Measurements from ENCODE around the gene TKFC. TPM values are rescaled to one million over a fixed set of nuclear protein-coding genes. Genes with fewer than 3 reads are reported as not detected.

Gene TKFC
- total RNA-seq, 2 donors from 2014 or later: 50.0 to 81.3 TPM

DNA sequence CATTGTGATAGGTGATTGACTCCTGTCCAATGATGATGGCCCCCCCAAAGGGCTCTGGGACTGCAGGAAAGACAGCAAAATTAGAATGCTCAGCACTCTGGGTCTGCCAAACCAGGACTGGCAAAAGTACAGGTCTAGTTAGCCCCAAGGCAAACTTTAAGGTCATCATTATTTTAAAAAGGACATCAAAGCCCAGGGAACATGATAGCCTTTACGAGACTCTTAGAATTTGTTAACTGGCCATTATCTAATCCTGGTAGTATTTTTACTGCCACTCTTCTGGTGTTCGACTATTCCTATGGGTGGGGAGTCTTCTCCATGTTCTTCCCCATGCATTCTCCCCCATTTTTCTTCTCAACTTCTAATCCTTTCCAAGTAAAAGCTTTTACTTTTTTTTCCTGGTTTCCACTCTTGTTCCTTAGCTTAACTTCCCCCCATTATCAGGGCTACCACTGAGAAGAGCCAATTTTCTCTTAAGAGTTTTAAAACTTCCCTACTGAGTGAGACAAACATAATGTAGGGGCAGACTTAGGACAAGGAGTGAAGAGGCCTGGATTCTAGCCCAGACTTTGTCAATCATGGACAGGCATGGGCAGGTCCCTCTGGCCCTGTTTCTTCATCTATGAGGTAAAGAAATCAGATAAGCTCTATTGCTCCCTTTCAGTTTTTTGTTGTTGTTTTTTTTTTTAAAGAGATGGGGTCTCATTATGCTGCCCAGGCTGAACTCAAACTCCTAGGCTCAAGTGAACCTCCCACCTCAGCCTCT is 7.2 kb upstream of the TKFC start:
- no peak for DNase-seq
- Histone ChIP-seq H3K27me3 (no peaks in the 10 kb centered on the region), H3K36me3 (peaks cover 37% of the 10 kb centered on the region), H3K27ac (no peak overlapping the region), H3K4me3 (no peak overlapping the region), H3K9me3 (no peaks in the 10 kb centered on the region), H3K4me1 (no peaks in the 10 kb centered on the region), H3K9ac (ENCODE audit: low read depth in 2 of 2, low read length in 2 of 2) (no peak overlapping the region)
- TF ChIP-seq, protein P1, sequence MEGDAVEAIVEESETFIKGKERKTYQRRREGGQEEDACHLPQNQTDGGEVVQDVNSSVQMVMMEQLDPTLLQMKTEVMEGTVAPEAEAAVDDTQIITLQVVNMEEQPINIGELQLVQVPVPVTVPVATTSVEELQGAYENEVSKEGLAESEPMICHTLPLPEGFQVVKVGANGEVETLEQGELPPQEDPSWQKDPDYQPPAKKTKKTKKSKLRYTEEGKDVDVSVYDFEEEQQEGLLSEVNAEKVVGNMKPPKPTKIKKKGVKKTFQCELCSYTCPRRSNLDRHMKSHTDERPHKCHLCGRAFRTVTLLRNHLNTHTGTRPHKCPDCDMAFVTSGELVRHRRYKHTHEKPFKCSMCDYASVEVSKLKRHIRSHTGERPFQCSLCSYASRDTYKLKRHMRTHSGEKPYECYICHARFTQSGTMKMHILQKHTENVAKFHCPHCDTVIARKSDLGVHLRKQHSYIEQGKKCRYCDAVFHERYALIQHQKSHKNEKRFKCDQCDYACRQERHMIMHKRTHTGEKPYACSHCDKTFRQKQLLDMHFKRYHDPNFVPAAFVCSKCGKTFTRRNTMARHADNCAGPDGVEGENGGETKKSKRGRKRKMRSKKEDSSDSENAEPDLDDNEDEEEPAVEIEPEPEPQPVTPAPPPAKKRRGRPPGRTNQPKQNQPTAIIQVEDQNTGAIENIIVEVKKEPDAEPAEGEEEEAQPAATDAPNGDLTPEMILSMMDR (IDR thresholded peaks at IDR 0.05): no peak
- intact Hi-C loops (cut with DNase I): no loop called here

DNA sequence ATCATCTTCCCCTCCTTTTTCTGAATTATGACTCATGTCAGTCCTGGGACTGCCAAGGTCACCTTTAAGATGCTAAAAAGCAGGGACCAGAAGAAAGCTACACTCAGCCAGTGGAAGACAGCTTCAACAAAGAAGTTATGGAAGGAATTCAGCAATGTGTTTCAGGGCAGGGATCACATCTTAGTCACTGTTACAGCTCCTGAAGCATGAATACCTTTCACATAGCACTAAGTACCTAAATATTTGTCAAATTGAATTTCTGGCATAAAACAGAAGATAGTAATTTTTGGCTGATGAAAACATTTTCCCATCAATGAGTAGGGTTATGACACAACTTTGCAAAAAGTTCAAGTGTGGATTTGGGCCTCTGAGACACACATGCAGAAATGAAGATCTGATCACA is 5.4 kb upstream of the TKFC start:
- no peaks in the 10 kb centered on the region for H3K27me3 ChIP-seq
- peaks cover 7% of the 10 kb centered on the region for H3K4me1 ChIP-seq
- H3K9me3 ChIP-seq: no peaks in the 10 kb centered on the region
- DNase-seq: no peak
- H3K36me3 ChIP-seq: peaks cover 22% of the 10 kb centered on the region
- intact Hi-C loops (cut with DNase I): no loop called here
- H3K27ac ChIP-seq: no peak overlapping the region
- TF ChIP-seq, protein P1 (IDR thresholded peaks at IDR 0.05): no peak
- H3K4me3 ChIP-seq: no peak overlapping the region
- H3K9ac ChIP-seq (ENCODE audit: low read depth in 2 of 2, low read length in 2 of 2): no peak overlapping the region

DNA sequence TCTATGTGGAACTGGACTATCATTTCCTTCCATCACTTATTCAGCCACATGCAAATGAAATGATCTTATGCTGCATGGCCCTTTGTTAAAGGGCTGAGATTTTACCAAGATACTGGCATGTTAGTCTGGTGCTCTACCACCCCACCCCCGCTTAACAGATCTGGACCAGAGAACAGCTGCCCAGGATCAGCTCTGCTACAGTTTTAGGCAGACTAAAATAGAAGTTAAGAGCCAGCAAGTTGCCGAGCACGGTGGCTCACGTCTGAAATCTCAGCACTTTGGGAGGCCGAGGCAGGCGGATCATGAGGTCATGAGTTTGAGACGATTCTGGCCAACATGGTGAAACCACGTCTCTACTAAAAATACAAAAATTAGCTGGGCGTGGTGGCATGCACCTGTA is 4.7 kb upstream of the TKFC start:
- Histone ChIP-seq H3K9me3 (no peaks in the 10 kb centered on the region), H3K4me1 (peaks cover 7% of the 10 kb centered on the region), H3K27ac (no peak overlapping the region), H3K36me3 (peaks cover 15% of the 10 kb centered on the region), H3K4me3 (no peak overlapping the region), H3K9ac (ENCODE audit: low read depth in 2 of 2, low read length in 2 of 2) (no peak overlapping the region), H3K27me3 (no peaks in the 10 kb centered on the region)
- intact Hi-C loops (cut with DNase I): no loop called here
- DNase-seq: no peak
- TF ChIP-seq, protein P1 (IDR thresholded peaks at IDR 0.05): no peak

DNA sequence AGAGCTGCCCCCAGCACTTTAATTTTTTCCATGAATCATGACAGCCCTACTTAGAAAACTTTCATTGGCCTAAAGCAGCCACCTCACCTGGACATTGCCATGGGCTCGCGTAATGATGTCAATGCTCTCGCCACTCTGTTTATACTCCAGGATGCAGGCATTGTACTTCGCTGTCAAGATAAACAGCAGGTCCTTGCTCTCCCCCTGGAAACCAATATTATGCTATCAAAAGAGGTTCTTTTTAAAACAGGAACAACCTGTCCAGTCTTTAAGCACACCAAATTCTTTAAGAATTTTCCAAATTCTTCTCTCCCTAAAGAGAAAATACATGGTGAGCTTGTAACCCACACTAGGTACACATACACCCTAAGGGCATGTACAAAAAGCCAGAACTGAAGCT is 3.2 kb upstream of the TKFC start:
- Histone ChIP-seq H3K27ac (no peak overlapping the region), H3K4me1 (peaks cover 7% of the 10 kb centered on the region), H3K4me3 (no peak overlapping the region), H3K9me3 (no peaks in the 10 kb centered on the region), H3K27me3 (no peaks in the 10 kb centered on the region), H3K9ac (ENCODE audit: low read depth in 2 of 2, low read length in 2 of 2) (no peak overlapping the region), H3K36me3 (peaks cover 7% of the 10 kb centered on the region)
- intact Hi-C loops (cut with DNase I): no loop called here
- no peak for DNase-seq
- TF ChIP-seq, protein P1 (IDR thresholded peaks at IDR 0.05): no peak

DNA sequence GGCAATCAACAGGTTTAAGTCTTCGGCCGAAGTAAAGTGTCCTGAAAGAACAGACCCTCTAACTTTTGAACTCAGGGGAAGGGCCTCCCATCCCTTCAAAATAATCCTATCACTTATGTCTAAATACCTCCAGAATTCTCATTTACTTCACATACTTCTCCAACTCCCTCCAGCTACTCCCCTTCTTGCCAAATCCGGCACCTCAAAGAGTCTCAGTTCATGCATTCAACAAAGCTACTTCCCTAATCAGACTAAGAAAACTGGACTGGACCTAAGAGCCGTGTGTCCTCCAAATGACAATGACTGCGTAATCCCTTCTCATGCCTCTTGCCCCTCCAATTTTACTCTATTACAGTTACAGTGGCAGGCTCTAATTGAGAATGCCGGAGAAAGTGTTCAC is 1.4 kb upstream of the TKFC start:
- Histone ChIP-seq H3K4me3 (peak overlapping the region; percentile 88), H3K36me3 (no peaks in the 10 kb centered on the region), H3K27me3 (no peaks in the 10 kb centered on the region), H3K9ac (ENCODE audit: low read depth in 2 of 2, low read length in 2 of 2) (peak overlapping the region in 1 of 2 donors; percentile 96), H3K9me3 (no peaks in the 10 kb centered on the region), H3K27ac (no peak overlapping the region), H3K4me1 (peaks cover 7% of the 10 kb centered on the region)
- TF ChIP-seq, protein P1 (IDR thresholded peaks at IDR 0.05): no peak
- intact Hi-C loops (cut with DNase I): no loop called here
- no peak for DNase-seq
